ENCODE measurements around the gene TIMMDC1. TPM values are rescaled to one million over a fixed set of nuclear protein-coding genes. Genes with fewer than 3 reads are reported as not detected.

The TIMMDC1 gene
- total and polyA plus RNA-seq, 9 of the 15 experiments (the other 6 are each of a cell fraction or from before 2014, with no cell fraction given), result 62.1 to 226 (median 86.6) TPM

- no peak for TF ChIP-seq RREB1 (CRISPR knock-in tag; IDR thresholded peaks at IDR 0.05)
- TF ChIP-seq ZNF436 (CRISPR knock-in tag; IDR thresholded peaks at IDR 0.05), result no peak
- TF ChIP-seq SIN3A (IDR thresholded peaks at IDR 0.05; ENCODE audit: borderline replicate concordance in 2 of 2, control insufficient read depth in 1 of 2, low read depth in 2 of 2, low read length in 2 of 2), result 0 out of 4 replicates have a peak, but pooled peaks of 1 of the 2 experiments have one; percentile 39
- peak; percentile 56 for TF ChIP-seq MTA2 (IDR thresholded peaks at IDR 0.05; ENCODE audit: low read depth)
- TF ChIP-seq NR2C2 (CRISPR knock-in tag; IDR thresholded peaks at IDR 0.05), result peak; percentile 96
- TF ChIP-seq NR2C2 (tag; IDR thresholded peaks at IDR 0.05), result peak; percentile 99
- no peak for TF ChIP-seq HNRNPUL1 (IDR thresholded peaks at IDR 0.05; ENCODE audit: low read length)
- no peak for TF ChIP-seq EHMT2 (IDR thresholded peaks at IDR 0.05)
- no peak for TF ChIP-seq ZBTB2 (IDR thresholded peaks at IDR 0.05)
- no peak for TF ChIP-seq ZNF561 (CRISPR knock-in tag; conservative IDR thresholded peaks at IDR 0.05)
- no peak for TF ChIP-seq PBX2 (CRISPR knock-in tag; IDR thresholded peaks at IDR 0.05; ENCODE audit: low read depth)
- no peak for TF ChIP-seq PBX2 (tag; conservative IDR thresholded peaks at IDR 0.05; ENCODE audit: low read depth)
- no peak for TF ChIP-seq ZEB2 (IDR thresholded peaks at IDR 0.05)
- no peak for TF ChIP-seq TFAM (CRISPR knock-in tag; conservative IDR thresholded peaks at IDR 0.05)
- no peak for TF ChIP-seq ZNF444 (CRISPR knock-in tag; IDR thresholded peaks at IDR 0.05)
- no peak for TF ChIP-seq NR0B1 (IDR thresholded peaks at IDR 0.05; ENCODE audit: partially characterized antibody)
- no peak for TF ChIP-seq MCM2 (IDR thresholded peaks at IDR 0.05; ENCODE audit: low read depth)
These were observed at the start of gene TIMMDC1 (continued) for GRCh38 chr3:119498186-119499011.
